ENCODE measurements around the gene SKIC2.
"Not testable (repeated sequence)": the region's sequence is repeated elsewhere in the genome, so short reads cannot be mapped to it uniquely, and the experiment has no call there.

The SKIC2 gene

GRCh38 chr6:31989363-31989762, 30.4 kb downstream of the SKIC2 start:
- not testable (repeated sequence) for DNase-seq (ENCODE audit: extremely low read depth, low read depth)

- not testable (repeated sequence) for DNase-seq (ENCODE audit: extremely low read depth, low read depth)
Measured at GRCh38 chr6:31994421-31994820, 35.4 kb downstream of the SKIC2 start.

GRCh38 chr6:31996385-31996784, 37.4 kb downstream of the SKIC2 start:
- DNase-seq (ENCODE audit: extremely low read depth, low read depth): not testable (repeated sequence)

- DNase-seq (ENCODE audit: extremely low read depth, low read depth): not testable (repeated sequence)
Measured at GRCh38 chr6:32002546-32003268, 43.7 kb downstream of the SKIC2 start.

DNA sequence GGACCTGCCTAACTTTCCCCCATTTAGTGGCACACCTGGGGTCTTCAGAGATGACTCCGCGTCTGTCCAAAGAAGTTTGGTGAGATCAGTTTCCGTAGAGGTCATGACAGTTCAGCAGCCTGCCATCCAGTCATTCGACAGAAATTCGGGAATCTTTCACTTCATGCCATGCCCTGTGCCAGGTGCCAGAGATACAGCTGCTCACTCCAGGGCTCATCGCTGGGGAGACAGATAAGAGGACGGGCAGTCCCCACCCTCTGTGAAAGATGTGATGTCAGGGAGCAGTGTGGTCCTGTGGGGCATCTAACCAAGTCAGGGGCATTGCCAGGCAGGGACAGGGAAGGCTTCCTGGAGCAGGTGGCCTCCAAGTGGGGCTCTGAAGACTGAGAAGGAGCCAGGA, 44.3 kb downstream of the SKIC2 start:
- not testable (repeated sequence) for DNase-seq (ENCODE audit: extremely low read depth, low read depth)

- not testable (repeated sequence) for DNase-seq (ENCODE audit: extremely low read depth, low read depth)
Measured at GRCh38 chr6:32004393-32004792, 45.4 kb downstream of the SKIC2 start.

GRCh38 chr6:32004864-32005537, 46.0 kb downstream of the SKIC2 start:
- DNase-seq (ENCODE audit: extremely low read depth, low read depth): not testable (repeated sequence)

GRCh38 chr6:32005538-32005880, 46.5 kb downstream of the SKIC2 start:
- DNase-seq (ENCODE audit: extremely low read depth, low read depth): not testable (repeated sequence)

- DNase-seq (ENCODE audit: extremely low read depth, low read depth): not testable (repeated sequence)
Measured at GRCh38 chr6:32005991-32006529, 47.1 kb downstream of the SKIC2 start.

DNA sequence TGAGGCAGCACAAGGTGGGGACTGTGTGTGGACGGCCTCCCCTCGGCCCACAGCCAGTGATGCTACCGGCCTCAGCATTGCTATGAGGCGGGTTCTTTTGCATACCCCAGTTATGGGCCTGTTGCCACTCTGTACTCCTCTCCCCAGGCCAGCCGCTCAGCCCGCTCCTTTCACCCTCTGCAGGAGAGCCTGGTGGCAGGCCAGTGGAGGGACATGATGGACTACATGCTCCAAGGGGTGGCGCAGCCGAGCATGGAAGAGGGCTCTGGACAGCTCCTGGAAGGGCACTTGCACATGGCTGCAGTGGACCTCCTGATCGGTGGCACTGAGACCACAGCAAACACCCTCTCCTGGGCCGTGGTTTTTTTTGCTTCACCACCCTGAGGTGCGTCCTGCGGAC, 48.1 kb downstream of the SKIC2 start:
- not testable (repeated sequence) for DNase-seq (ENCODE audit: extremely low read depth, low read depth)

- not testable (repeated sequence) for DNase-seq (ENCODE audit: extremely low read depth, low read depth)
Measured at GRCh38 chr6:32008037-32008436, 49.1 kb downstream of the SKIC2 start.

DNA sequence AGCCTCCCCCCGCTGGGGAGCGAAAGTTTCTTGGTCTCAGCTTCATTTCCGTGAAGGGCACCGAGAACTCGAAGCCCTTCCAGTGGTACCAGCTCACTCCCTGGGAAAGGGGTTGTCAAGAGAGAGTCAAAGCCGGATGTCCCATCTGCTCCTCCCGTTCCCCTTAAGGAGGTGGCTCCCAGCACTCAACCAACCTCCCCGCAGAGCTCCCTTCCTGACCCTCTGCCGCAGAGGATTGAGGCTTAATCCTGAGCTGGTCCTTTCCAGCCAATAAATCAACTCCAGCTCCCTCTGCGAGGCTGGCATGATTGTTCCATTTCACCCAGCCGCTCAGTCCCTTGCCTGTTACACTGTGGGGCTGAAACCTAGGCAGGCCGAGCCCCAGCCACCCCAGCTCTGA, 49.6 kb downstream of the SKIC2 start:
- not testable (repeated sequence) for DNase-seq (ENCODE audit: extremely low read depth, low read depth)

DNA sequence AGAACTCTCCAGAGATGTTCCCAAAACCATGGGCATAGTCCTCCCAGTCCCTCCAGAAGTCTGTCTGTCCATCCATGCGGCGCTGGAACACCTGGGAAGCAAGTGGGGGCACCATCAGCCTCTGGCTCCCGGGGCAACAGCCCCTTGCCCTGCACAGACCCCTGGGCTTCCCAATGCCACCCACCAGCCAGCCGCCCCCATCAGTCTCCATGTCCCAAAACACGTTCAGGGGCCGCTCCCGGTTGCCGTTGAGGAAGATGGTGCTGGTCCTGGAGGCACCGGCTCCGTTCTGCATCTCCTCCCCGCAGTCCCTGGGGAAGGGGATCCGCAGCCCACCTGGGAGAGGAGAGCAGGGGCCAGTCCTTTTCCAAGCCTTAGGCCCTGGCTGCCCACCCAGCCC, 50.6 kb downstream of the SKIC2 start:
- DNase-seq (ENCODE audit: extremely low read depth, low read depth): not testable (repeated sequence)

DNA sequence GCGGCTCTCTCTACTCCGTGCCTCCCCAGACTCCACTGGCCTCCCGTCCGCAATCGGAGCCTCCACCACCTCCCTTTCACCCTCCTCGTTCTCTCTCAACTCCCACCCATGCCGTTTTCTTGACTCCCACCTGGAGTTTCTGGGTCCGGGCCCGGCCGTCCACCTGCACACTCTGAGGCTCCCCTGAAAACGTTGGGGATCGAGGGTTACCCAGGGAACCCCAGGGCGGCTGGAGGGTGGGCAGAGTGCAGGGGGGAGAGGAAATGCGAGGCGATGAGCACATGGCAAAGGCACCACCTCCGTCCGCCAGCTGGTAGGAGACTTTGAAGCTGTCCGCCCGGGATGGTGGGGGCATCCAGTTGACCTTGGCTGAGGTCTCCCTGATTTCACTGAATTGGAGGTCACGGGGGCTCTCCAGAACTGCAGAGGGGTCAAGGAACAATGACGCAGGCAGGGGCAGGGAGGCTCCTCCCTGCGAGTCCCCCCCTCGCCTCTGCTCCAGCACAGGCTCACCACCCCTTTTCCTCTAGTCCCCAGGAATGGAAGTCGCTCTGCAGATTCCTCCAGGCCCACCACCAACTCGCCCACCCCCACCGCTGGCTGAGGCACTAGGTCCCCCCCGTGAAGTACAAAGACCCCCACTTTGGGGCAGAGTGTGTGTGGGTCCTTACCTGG, 52.0 kb downstream of the SKIC2 start:
- DNase-seq (ENCODE audit: extremely low read depth, low read depth): not testable (repeated sequence)

DNA sequence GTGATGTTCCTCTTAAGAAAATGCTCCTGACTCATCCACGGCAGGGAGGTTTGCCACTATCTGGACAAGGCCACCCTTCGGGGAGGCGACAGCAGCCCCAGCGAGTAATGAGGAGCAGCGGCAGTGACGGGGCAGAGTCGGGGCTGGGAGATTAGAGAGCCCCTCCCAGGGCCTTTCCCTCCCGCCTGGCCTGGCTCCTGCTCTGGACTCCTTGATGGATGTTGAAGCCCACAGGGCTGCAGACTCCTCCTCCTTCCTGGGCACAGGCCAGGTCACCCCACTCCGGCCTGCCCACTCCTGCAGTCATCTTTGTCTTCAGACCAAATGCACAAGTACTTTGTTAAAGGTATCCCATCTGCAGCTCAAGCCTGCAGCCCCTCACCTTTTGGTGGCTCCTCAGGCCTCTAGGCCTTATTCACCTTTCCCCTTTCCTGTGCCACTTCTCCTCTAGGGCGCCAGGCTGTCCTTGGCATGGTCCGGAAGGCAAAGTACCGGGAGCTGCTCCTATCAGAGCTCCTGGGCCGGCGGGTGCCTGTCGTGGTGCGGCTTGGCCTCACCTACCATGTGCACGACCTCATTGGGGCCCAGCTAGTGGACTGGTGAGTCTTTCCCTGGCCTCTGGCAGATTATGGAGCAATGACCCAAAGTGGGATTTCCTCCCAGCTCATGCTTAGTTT, 54.1 kb downstream of the SKIC2 start:
- not testable (repeated sequence) for DNase-seq (ENCODE audit: extremely low read depth, low read depth)

GRCh38 chr6:32013738-32014137, 54.8 kb downstream of the SKIC2 start:
- not testable (repeated sequence) for DNase-seq (ENCODE audit: extremely low read depth, low read depth)

- not testable (repeated sequence) for DNase-seq (ENCODE audit: extremely low read depth, low read depth)
Measured at GRCh38 chr6:32014547-32014946, 55.6 kb downstream of the SKIC2 start, which contains the start of gene C4B. TSS of gene C4B (plus strand) at chr6:32014795. CDS start at chr6:32014846, 51 bp downstream.
